ENCODE data around the gene LRCH3.

Gene LRCH3

GRCh38 chr3:197874653-197875052 lies 83.6 kb downstream of the LRCH3 start:
- no peak overlapping the region for H3K27ac ChIP-seq (ENCODE audit: low read depth, low read length)

GRCh38 chr3:197877902-197878301 lies 86.8 kb downstream of the LRCH3 start:
- Histone ChIP-seq H3K27me3 (ENCODE audit: control insufficient read depth, low read length) (no peaks in the 10 kb centered on the region), H3K4me1 (ENCODE audit: control insufficient read depth, low read length) (peaks cover 12% of the 10 kb centered on the region)

More at GRCh38 chr3:197874653-197875052, 83.6 kb downstream of the LRCH3 start:
- H3K36me3 ChIP-seq (ENCODE audit: control insufficient read depth, low read length) = peaks cover 21% of the 10 kb centered on the region
- H3K4me2 ChIP-seq (ENCODE audit: low read length) = no peak overlapping the region
- H3K4me3 ChIP-seq (ENCODE audit: low read length) = no peak overlapping the region
- H3K9me3 ChIP-seq (ENCODE audit: control insufficient read depth, insufficient read depth, low read length) = no peaks in the 10 kb centered on the region
- TF ChIP-seq EZH2phosphoT487 (IDR thresholded peaks at IDR 0.05; ENCODE audit: borderline replicate concordance, low read length) = no peak
- no peaks in the 10 kb centered on the region for H4K20me1 ChIP-seq (ENCODE audit: control insufficient read depth, insufficient read depth, low read depth, low read length)
- no peaks in the 10 kb centered on the region for H3K4me1 ChIP-seq (ENCODE audit: control insufficient read depth, low read length)
- no peaks in the 10 kb centered on the region for H3F3A ChIP-seq (ENCODE audit: control insufficient read depth, insufficient read depth)
- H3K27me3 ChIP-seq (ENCODE audit: control insufficient read depth, low read length) = no peaks in the 10 kb centered on the region
- no peaks in the 10 kb centered on the region for H3K79me2 ChIP-seq (ENCODE audit: control insufficient read depth, low read length)
- no peaks in the 10 kb centered on the region for H3K9me2 ChIP-seq (replicated peaks; ENCODE audit: control insufficient read depth, low read length)

GRCh38 chr3:197878427-197878826 lies 87.4 kb downstream of the LRCH3 start:
- no peak overlapping the region for H3K4me2 ChIP-seq (ENCODE audit: low read length)
- H3K27ac ChIP-seq (ENCODE audit: low read depth, low read length) = no peak overlapping the region
- H3K79me2 ChIP-seq (ENCODE audit: control insufficient read depth, low read length) = no peaks in the 10 kb centered on the region
- H3K27me3 ChIP-seq (ENCODE audit: control insufficient read depth, low read length) = no peaks in the 10 kb centered on the region
- H3K4me1 ChIP-seq (ENCODE audit: control insufficient read depth, low read length) = peaks cover 12% of the 10 kb centered on the region
- no peaks in the 10 kb centered on the region for H3F3A ChIP-seq (ENCODE audit: control insufficient read depth, insufficient read depth)
- no peaks in the 10 kb centered on the region for H3K9me2 ChIP-seq (replicated peaks; ENCODE audit: control insufficient read depth, low read length)
- H3K36me3 ChIP-seq (ENCODE audit: control insufficient read depth, low read length) = peaks cover 11% of the 10 kb centered on the region
- TF ChIP-seq EZH2phosphoT487 (IDR thresholded peaks at IDR 0.05; ENCODE audit: borderline replicate concordance, low read length) = no peak
- no peak for TF ChIP-seq CTCF (IDR thresholded peaks at IDR 0.05; ENCODE audit: low read depth, low read length, poor library complexity, severe bottlenecking)
- H3K4me3 ChIP-seq (ENCODE audit: low read length) = no peak overlapping the region
- H4K20me1 ChIP-seq (ENCODE audit: control insufficient read depth, insufficient read depth, low read depth, low read length) = no peaks in the 10 kb centered on the region
- H3K9me3 ChIP-seq (ENCODE audit: control insufficient read depth, insufficient read depth, low read length) = no peaks in the 10 kb centered on the region

More at GRCh38 chr3:197877902-197878301, 86.8 kb downstream of the LRCH3 start:
- H3K79me2 ChIP-seq (ENCODE audit: control insufficient read depth, low read length) = no peaks in the 10 kb centered on the region
- no peak overlapping the region for H3K4me3 ChIP-seq (ENCODE audit: low read length)
- TF ChIP-seq CTCF (IDR thresholded peaks at IDR 0.05; ENCODE audit: low read depth, low read length, poor library complexity, severe bottlenecking) (no peak), EZH2phosphoT487 (IDR thresholded peaks at IDR 0.05; ENCODE audit: borderline replicate concordance, low read length) (no peak)
- H3K9me3 ChIP-seq (ENCODE audit: control insufficient read depth, insufficient read depth, low read length) = no peaks in the 10 kb centered on the region
- no peaks in the 10 kb centered on the region for H4K20me1 ChIP-seq (ENCODE audit: control insufficient read depth, insufficient read depth, low read depth, low read length)
- H3K36me3 ChIP-seq (ENCODE audit: control insufficient read depth, low read length) = peaks cover 11% of the 10 kb centered on the region
- no peaks in the 10 kb centered on the region for H3F3A ChIP-seq (ENCODE audit: control insufficient read depth, insufficient read depth)
- no peaks in the 10 kb centered on the region for H3K9me2 ChIP-seq (replicated peaks; ENCODE audit: control insufficient read depth, low read length)
- H3K4me2 ChIP-seq (ENCODE audit: low read length) = no peak overlapping the region
- H3K27ac ChIP-seq (ENCODE audit: low read depth, low read length) = no peak overlapping the region

- Histone ChIP-seq H3K27ac (ENCODE audit: low read depth, low read length) (no peak overlapping the region), H3K36me3 (ENCODE audit: control insufficient read depth, low read length) (peaks cover 15% of the 10 kb centered on the region), H3K4me1 (ENCODE audit: control insufficient read depth, low read length) (peaks cover 12% of the 10 kb centered on the region), H3K4me2 (ENCODE audit: low read length) (no peak overlapping the region), H3K9me2 (replicated peaks; ENCODE audit: control insufficient read depth, low read length) (no peaks in the 10 kb centered on the region), H3F3A (ENCODE audit: control insufficient read depth, insufficient read depth) (no peaks in the 10 kb centered on the region), H4K20me1 (ENCODE audit: control insufficient read depth, insufficient read depth, low read depth, low read length) (no peaks in the 10 kb centered on the region), H3K79me2 (ENCODE audit: control insufficient read depth, low read length) (no peaks in the 10 kb centered on the region), H3K9me3 (ENCODE audit: control insufficient read depth, insufficient read depth, low read length) (no peaks in the 10 kb centered on the region), H3K27me3 (ENCODE audit: control insufficient read depth, low read length) (no peaks in the 10 kb centered on the region), H3K4me3 (ENCODE audit: low read length) (no peak overlapping the region)
- TF ChIP-seq CTCF (IDR thresholded peaks at IDR 0.05; ENCODE audit: low read depth, low read length, poor library complexity, severe bottlenecking) (no peak), EZH2phosphoT487 (IDR thresholded peaks at IDR 0.05; ENCODE audit: borderline replicate concordance, low read length) (no peak)
These were observed 89.6 kb downstream of the LRCH3 start for GRCh38 chr3:197880491-197881269.
